Umbilical cord (tissue), 2 donors: Measurements from ENCODE around the gene EPSTI1. TPM values are rescaled to one million over a fixed set of nuclear protein-coding genes. Genes with fewer than 3 reads are reported as not detected.
"Not testable (repeated sequence)": the region's sequence is repeated elsewhere in the genome, so short reads cannot be mapped to it uniquely, and the experiment has no call there.

Experiments
- DNase-seq: peaks from one replicate; pipeline ENCODE4 v3.0.0-alpha.2; 2015; ENCODE audit warnings: low spot score
- total RNA-seq: library from RNA; depleted of rRNA; stranded (reverse); fragments of >200 nt; gene quantifications from one replicate; pipeline ENCODE4 v1.2.3, GENCODE V29; 2014; ENCODE audit warnings: low replicate concordance; ENCODE audit not compliant: insufficient read depth

The EPSTI1 gene
- total RNA-seq, 1 donor from 2014 or later: 58.0 TPM

GRCh38 chr13:42894765-42895243, 97.2 kb downstream of the EPSTI1 start:
- peak; percentile 64 for DNase-seq

GRCh38 chr13:42893214-42893671, 98.8 kb downstream of the EPSTI1 start:
- DNase-seq: peak; percentile 56

GRCh38 chr13:42892760-42893159, 99.3 kb downstream of the EPSTI1 start:
- no peak for DNase-seq

GRCh38 chr13:42891591-42891990, 100.5 kb downstream of the EPSTI1 start:
- no peak for DNase-seq

- no peak for DNase-seq
Measured at GRCh38 chr13:42885325-42885724, 106.7 kb downstream of the EPSTI1 start.

- peak; percentile 69 for DNase-seq
Measured at GRCh38 chr13:42883771-42884467, 108.1 kb downstream of the EPSTI1 start.

GRCh38 chr13:42883142-42883541, 108.9 kb downstream of the EPSTI1 start:
- DNase-seq: no peak

- DNase-seq: peak; percentile 94
Measured at GRCh38 chr13:42880056-42880605, 111.9 kb downstream of the EPSTI1 start.

- peak; percentile 34 for DNase-seq
Measured at GRCh38 chr13:42878721-42879120, 113.3 kb downstream of the EPSTI1 start.

- peak; percentile 39 for DNase-seq
Measured at GRCh38 chr13:42876887-42877545, 115.0 kb downstream of the EPSTI1 start.

GRCh38 chr13:42876270-42876714, 115.7 kb downstream of the EPSTI1 start:
- no peak for DNase-seq

GRCh38 chr13:42875475-42876269, 116.4 kb downstream of the EPSTI1 start:
- DNase-seq: peak; percentile 71

- DNase-seq: no peak
Measured at GRCh38 chr13:42874221-42874620, 117.8 kb downstream of the EPSTI1 start.

GRCh38 chr13:42873081-42873480, 119.0 kb downstream of the EPSTI1 start:
- DNase-seq: no peak

- DNase-seq: no peak
Measured at GRCh38 chr13:42867232-42867631, 124.8 kb downstream of the EPSTI1 start.

GRCh38 chr13:42865768-42866102, 126.3 kb downstream of the EPSTI1 start:
- DNase-seq: peak; percentile 91

- peak; percentile 49 for DNase-seq
Measured at GRCh38 chr13:42864952-42865767, 126.9 kb downstream of the EPSTI1 start.

GRCh38 chr13:42862370-42862769, 129.7 kb downstream of the EPSTI1 start:
- not testable (repeated sequence) for DNase-seq

GRCh38 chr13:42860485-42860884, 131.6 kb downstream of the EPSTI1 start:
- DNase-seq: no peak

GRCh38 chr13:42859760-42860159, 132.3 kb downstream of the EPSTI1 start:
- no peak for DNase-seq

- no peak for DNase-seq
Measured at GRCh38 chr13:42855410-42855809, 136.6 kb downstream of the EPSTI1 start.
